GM10847 (cell line): ENCODE results near the gene DQX1.

Source experiments
- POLR2A ChIP-seq: IDR thresholded peaks from 2 replicates; pipeline ENCODE4 v1.6.1; 2011; ENCODE audit not compliant: insufficient read length; ENCODE audit errors: extremely low read depth

The DQX1 gene

DNA sequence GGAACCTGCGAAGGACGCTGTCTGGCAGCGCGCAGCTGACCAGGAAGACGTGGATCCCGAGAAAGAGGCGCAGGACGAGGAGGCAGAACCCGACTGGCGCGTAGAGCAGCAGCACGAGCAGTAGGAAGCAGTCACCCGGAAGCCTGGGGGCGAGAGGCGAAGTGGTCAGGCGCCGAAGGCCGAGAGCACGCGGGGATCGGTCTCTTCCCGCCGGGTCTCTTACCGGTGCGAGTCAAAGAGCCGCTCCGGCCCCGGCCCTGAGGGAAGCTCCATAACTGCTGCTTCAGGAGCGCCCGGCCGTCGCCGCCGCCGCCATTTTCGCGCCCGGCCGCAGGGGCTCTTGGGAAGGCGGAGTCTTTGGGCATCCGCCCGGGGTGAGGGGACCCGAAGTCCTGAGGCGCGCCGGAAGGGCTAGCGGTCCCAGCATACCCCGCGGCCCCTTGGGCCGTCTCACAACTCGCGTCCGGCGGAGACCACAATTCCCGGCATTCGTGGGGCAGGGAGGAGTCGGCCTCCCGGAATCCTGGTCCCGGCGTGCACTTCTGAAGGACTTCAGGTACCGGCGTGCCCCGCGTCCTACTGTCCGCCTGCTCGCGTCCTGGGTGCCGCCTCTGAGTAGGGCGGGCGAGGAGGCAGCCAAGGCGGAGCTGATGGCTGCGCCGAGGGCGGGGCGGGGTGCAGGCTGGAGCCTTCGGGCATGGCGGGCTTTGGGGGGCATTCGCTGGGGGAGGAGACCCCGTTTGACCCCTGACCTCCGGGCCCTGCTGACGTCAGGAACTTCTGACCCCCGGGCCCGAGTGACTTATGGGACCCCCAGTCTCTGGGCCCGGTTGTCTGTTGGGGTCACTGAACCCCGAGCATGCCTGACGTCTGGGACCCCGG lies 3.6 kb upstream of the DQX1 start, which contains the start of the genes AUP1 and HTRA2:
TSS of gene AUP1 (minus strand) at position 350 of the 882 bp plus-strand sequence. CDS start at position 273, 77 bp downstream.
TSS of gene HTRA2 (plus strand) at position 577 of the 882 bp plus-strand sequence. CDS start at position 651, 74 bp downstream.
- TF ChIP-seq POLR2A: peak; percentile 89

GRCh38 chr2:74528600-74529356 lies 2.7 kb upstream of the DQX1 start:
- TF ChIP-seq POLR2A: no peak

DNA sequence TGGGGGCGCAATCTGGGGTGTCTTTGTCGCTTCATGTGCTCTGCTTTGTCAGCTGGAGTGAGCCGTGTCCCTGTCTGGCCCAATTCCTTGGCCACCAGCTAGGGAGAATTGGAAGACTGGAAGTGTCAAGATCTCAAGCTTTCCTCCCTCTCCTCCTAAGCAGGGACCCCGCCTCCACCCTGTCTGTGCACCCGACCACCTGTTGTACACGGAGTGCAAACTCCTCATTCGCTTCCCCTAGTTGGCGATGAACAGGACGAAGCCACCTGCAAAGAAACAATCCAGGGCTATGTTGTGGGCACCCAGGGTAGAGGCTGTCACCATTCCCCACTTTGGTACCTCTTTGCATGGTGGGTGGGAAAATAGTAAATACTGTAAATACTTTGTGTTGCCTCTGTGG lies 1.7 kb upstream of the DQX1 start:
- no peak for TF ChIP-seq POLR2A

- no peak for TF ChIP-seq POLR2A
Observed at GRCh38 chr2:74526649-74527230, 709 bp upstream of the DQX1 start.

DNA sequence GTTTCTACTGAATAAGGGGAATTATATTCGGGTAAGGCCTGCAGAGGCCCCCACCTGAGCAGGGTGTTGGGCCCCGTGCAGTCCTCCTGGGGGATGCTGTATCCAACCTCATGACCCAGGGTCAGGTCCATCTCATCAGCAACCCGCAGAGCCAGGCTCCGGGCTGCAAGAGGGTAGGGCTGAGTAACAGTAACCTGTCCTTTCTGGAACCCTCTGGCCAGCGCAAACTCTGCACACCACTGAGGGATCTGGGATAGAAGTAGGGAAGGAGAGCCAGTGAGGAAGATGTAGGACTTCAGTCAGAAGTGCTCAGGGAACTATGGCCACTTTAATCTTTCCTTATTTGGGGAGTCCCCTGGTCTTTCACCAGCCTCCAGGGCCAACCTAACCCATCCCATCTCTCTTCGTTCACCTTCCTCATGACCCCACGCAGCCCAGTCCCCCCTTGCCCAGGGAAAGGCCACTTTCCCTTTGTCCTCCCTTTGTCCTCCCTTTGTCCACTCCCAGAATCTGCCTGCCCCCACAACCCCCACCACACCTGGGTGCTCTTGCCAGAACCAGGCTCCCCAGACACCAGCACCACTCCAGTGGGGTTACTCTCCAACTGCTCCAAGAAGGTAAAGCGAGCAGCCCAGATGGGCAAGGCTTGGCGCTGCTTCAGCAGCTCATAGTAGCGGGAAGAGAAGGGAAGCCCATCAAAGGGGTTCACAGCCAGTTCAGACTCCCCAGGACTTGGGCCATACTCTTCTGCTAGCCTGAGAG lies 895 bp downstream of the DQX1 start:
- TF ChIP-seq POLR2A: no peak

- TF ChIP-seq POLR2A: no peak
Observed at GRCh38 chr2:74524005-74524404, 2.0 kb downstream of the DQX1 start.

DNA sequence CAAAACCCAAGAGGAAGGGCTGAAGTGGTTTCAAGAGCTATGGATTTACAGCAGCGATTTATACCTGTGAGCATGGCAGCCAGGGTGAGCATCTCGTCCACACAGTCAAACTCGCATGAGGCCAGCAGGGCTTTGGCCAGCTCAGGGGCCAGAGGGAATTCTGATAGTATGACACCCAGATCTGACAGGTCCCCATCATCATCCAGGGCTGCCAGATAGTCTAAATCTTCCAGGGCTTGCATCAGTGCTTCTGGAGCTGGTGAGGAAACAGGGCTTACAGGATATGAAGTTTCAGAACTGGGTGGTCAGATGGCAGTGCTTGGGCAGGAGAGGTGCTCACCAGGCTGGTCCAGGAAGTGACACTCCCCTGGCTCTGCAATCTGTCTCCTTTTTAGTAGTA lies 3.5 kb downstream of the DQX1 start:
- no peak for TF ChIP-seq POLR2A

GRCh38 chr2:74516650-74517049 lies 9.4 kb downstream of the DQX1 start:
- no peak for TF ChIP-seq POLR2A

GRCh38 chr2:74515981-74516633 lies 9.9 kb downstream of the DQX1 start:
- TF ChIP-seq POLR2A: no peak

- no peak for TF ChIP-seq POLR2A
Observed at GRCh38 chr2:74515271-74515980, 10.6 kb downstream of the DQX1 start.

GRCh38 chr2:74514368-74515270 lies 11.4 kb downstream of the DQX1 start, which contains the start of gene TLX2:
Gene TLX2 (plus strand): TSS chr2:74514450. CDS start chr2:74514807, 357 bp downstream.
- TF ChIP-seq POLR2A: no peak

DNA sequence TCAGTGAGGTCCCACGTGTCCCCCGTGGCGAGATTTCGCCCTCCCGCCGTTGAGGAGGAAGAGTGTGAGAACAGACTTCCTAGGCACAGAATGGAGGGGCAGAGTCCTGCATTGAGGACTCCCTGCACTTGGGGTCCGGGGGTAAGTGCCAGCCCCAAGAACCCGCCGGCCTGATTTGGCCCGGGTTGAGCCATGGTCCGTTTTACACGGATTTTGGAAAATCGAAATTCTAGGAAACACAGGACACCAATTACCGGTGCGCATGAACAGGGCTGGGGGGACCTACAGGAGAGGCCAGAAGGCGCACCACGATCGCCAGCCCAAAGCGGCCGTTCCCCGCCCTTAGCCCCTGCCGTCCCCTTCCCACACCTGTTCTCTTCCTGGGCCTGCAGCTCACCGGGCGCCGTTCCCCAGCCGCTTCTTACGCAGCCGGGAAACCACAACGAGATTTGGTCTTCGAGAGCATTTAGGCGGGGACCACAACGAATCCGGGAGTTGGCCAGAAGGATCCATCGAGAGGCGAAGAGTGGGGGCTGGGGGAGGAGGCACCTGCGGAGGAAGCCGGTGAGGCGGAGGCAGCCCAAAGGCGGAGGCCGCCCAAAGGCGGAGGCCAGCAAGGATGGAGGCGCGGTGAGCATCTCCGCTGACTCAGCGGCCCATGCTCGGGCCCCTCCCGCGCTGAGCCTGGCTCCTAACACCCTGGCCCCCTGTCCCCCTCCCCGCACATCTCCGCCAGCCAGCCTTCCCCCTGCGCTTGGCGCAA lies 12.2 kb downstream of the DQX1 start:
- TF ChIP-seq POLR2A: no peak
